Esophagus muscularis mucosa (tissue), 4 donors: ENCODE data around the gene PID1. TPM values are rescaled to one million over a fixed set of nuclear protein-coding genes. Genes with fewer than 3 reads are reported as not detected.

ENCODE experiments used
- DNase-seq: peaks from one replicate; pipeline ENCODE4 v3.0.0-alpha.2; 2017; ENCODE audit errors: extremely low spot score
- H3K27ac ChIP-seq, 4 donors: fragments of 200-600 bp; sonication (generic); replicated peaks in 1 of 4; 1 replicate in 3 of 4; 2 replicates in 1 of 4; pipeline ENCODE4 v1.5.1; 2016 to 2019; ENCODE audit warnings: mild to moderate bottlenecking in 1 of 4
- H3K27me3 ChIP-seq, 4 donors: fragments of 200-600 bp; sonication (generic); one replicate each; pipeline versions ENCODE4 v1.5.1 to v1.6.0; 2016 to 2019
- H3K36me3 ChIP-seq, 4 donors: fragments of 200-600 bp; sonication (generic); one replicate each; pipeline ENCODE4 v1.5.1; 2016 to 2019
- H3K4me1 ChIP-seq, 4 donors: fragments of 200-600 bp; sonication (generic); one replicate each; pipeline ENCODE4 v1.5.1; 2016 to 2019
- H3K4me3 ChIP-seq, 4 donors: fragments of 200-600 bp; sonication (generic); 1 replicate in 2 of 4; 2 replicates in 2 of 4; pipeline ENCODE4 v1.5.1; 2016 to 2019; ENCODE audit warnings: mild to moderate bottlenecking in 4 of 4, moderate library complexity in 1 of 4
- H3K9me3 ChIP-seq, 4 donors: fragments of 200-600 bp; sonication (generic); 1 replicate in 3 of 4; 2 replicates in 1 of 4; pipeline ENCODE4 v1.5.1; 2016 to 2019
- EP300 ChIP-seq: sonication (generic); formaldehyde crosslinking; IDR thresholded peaks from one replicate; pipeline ENCODE4 v1.6.1; 2017; ENCODE audit warnings: antibody characterized with exemption
- POLR2A ChIP-seq: fragments of 450-650 bp; IDR thresholded peaks from one replicate; pipeline ENCODE4 v1.6.1; 2017; ENCODE audit warnings: antibody characterized with exemption, moderate library complexity, mild to moderate bottlenecking, low read depth
- POLR2AphosphoS5 ChIP-seq, 2 donors: sonication (generic); formaldehyde crosslinking; IDR thresholded peaks; one replicate each; pipeline ENCODE4 v1.6.1; 2017; ENCODE audit warnings: antibody characterized with exemption in 2 of 2
- WGBS: methylation state at CpG from one replicate; pipeline ENCODE4 v1.1.5; 2018; 5-methylcytosine and 5-hydroxymethylcytosine counted together
- intact Hi-C: fragments of 100-400 bp; cut with DNase I; formaldehyde crosslinking; loops from one replicate; pipeline ENCODE4 v1.15.1; 2023
- small RNA-seq, 3 donors: library from RNA; depleted of rRNA; stranded (forward); fragments of <200 nt; gene quantifications; one replicate each; pipeline ENCODE3, GENCODE V24; 2016
- total RNA-seq, 4 donors: library from RNA; depleted of rRNA; stranded (reverse); fragments of >200 nt; gene quantifications; one replicate each; pipeline versions ENCODE4 v1.1.0 to v1.2.1, GENCODE V29; 2016
- TF ChIP-seq, protein P1 (sequence below), 3 experiments: fragments of 200-600 bp in 2 of 3; fragments of 450-650 bp in 1 of 3; sonication (generic) in 2 of 3; IDR thresholded peaks; one replicate each; pipeline ENCODE4 v1.5.1; 2017 to 2019; ENCODE audit warnings: antibody characterized with exemption in 3 of 3, mild to moderate bottlenecking in 2 of 3, moderate library complexity in 1 of 3

Gene PID1
- total RNA-seq, 4 donors from 2014 or later: 48.2 to 68.7 (median 55.4) TPM

DNA sequence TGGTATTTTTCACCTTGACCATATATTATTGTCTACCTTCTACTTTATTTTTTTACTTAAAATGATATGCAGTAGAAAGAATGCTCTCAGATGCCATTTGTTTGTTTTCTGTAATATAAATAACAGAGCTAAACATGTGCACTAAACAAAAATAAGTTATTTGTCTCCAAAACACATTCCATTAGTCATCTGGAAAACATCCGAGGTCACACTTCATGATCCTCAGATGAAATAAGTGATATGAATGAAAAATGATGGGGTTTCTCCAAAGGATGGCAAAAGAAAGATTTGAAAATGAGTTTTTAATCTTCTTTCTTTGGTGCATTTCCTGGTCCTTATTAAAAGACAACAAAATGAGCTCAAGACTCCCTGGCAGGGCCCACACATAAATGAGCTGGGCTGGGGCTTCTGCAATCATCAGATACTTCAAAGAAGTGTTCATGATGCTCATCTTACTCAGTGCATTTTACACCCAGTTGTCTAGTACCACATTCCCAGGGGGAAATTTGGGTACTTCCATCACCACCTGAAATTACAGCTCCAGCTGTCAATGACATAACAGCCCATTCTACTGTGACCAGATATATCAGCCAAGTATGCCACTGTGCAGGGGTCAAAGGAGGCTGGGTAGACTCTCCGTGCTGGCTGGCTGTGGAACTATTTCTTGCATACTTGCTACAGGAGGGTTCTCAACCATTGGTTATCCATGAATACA lies 283.5 kb downstream of the PID1 start:
- Histone ChIP-seq H3K36me3 (no peaks in the 10 kb centered on the region), H3K4me1 (no peaks in the 10 kb centered on the region), H3K9me3 (no peaks in the 10 kb centered on the region), H3K4me3 (no peak overlapping the region), H3K27me3 (no peaks in the 10 kb centered on the region), H3K27ac (no peak overlapping the region)
- WGBS: 74% methylated on average over 2 of the region's 2 CpGs
- TF ChIP-seq POLR2A (no peak), EP300 (no peak), POLR2AphosphoS5 (IDR thresholded peaks at IDR 0.05) (no peak)
- TF ChIP-seq, protein P1, sequence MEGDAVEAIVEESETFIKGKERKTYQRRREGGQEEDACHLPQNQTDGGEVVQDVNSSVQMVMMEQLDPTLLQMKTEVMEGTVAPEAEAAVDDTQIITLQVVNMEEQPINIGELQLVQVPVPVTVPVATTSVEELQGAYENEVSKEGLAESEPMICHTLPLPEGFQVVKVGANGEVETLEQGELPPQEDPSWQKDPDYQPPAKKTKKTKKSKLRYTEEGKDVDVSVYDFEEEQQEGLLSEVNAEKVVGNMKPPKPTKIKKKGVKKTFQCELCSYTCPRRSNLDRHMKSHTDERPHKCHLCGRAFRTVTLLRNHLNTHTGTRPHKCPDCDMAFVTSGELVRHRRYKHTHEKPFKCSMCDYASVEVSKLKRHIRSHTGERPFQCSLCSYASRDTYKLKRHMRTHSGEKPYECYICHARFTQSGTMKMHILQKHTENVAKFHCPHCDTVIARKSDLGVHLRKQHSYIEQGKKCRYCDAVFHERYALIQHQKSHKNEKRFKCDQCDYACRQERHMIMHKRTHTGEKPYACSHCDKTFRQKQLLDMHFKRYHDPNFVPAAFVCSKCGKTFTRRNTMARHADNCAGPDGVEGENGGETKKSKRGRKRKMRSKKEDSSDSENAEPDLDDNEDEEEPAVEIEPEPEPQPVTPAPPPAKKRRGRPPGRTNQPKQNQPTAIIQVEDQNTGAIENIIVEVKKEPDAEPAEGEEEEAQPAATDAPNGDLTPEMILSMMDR (IDR thresholded peaks at IDR 0.05): no peak
- intact Hi-C loops: no loop called here
- DNase-seq: no peak

DNA sequence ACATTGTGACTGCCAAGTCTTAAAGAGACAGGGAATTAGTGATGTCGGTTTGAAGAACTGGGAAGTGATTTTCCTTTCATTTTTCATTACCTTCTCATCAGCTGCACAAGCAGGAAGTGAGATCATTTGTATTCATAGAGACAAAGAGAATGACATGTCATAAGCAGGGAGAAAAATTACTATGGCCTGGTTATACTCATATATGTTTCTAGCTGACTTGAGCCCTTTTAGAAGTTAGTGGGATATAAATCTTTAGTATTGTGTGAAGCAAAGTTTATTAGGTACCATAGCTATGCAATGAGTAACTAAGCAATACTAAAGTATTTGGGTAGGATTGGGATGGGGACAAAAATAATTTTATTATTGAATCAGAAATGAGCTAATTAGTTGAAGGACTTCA lies 284.1 kb downstream of the PID1 start:
- TF ChIP-seq, protein P1 (IDR thresholded peaks at IDR 0.05): no peak
- TF ChIP-seq EP300 (no peak), POLR2AphosphoS5 (IDR thresholded peaks at IDR 0.05) (no peak)
- H3K36me3 ChIP-seq: no peaks in the 10 kb centered on the region
- H3K27me3 ChIP-seq: no peaks in the 10 kb centered on the region
- no peak overlapping the region for H3K27ac ChIP-seq
- no peaks in the 10 kb centered on the region for H3K9me3 ChIP-seq
- H3K4me3 ChIP-seq: no peak overlapping the region
- intact Hi-C loops: no loop called here
- 13% methylated on average over 1 of the region's 1 CpG for WGBS
- no peak for DNase-seq
- no peaks in the 10 kb centered on the region for H3K4me1 ChIP-seq

DNA sequence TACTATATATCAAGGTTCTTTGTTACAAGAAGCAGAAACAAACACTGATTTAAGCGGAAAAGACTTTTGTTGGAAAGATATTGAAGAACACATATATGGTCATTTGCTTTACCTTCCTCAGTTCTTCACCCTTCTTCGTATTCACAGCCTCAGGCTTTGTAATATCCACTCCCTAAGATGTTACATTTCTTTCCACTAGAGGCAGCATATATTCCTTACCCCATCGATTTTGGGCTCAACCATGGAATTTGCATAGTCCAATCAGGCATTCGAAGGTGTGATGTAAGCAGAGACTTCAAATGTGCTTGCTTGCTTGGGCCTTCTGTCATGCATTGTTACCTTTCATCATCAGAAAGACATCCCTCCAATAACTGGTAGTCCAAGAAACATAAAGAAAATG lies 287.4 kb downstream of the PID1 start:
- WGBS: 90% methylated on average over 4 of the region's 4 CpGs
- Histone ChIP-seq H3K27me3 (no peaks in the 10 kb centered on the region), H3K27ac (no peak overlapping the region), H3K36me3 (no peaks in the 10 kb centered on the region), H3K9me3 (peaks cover 0 to 12% (median 0%) of the 10 kb centered on the region in 4 donors), H3K4me1 (no peaks in the 10 kb centered on the region), H3K4me3 (no peak overlapping the region)
- intact Hi-C loops: no loop called here
- TF ChIP-seq, protein P1 (IDR thresholded peaks at IDR 0.05): no peak
- TF ChIP-seq POLR2A (no peak), EP300 (no peak), POLR2AphosphoS5 (IDR thresholded peaks at IDR 0.05) (no peak)
- no peak for DNase-seq

DNA sequence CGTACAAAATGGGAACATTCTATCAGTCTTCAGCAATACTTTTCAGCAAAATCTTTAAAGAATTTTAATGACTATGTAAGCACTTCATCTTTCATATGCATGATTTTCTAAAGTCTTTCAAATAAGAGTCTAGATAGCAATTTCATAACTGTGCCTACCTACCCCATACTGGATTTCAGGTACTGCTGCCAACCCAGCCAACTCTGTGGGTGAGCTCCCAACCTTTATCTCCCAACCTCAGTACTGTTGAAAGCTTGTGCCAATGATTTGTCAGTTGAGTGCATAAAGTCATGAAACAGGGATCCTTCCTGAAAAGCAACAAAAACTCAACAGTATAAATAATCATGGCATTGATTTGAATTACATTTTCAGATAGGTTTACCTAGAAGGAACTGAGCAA lies 296.9 kb downstream of the PID1 start:
- no peak for TF ChIP-seq EP300
- TF ChIP-seq POLR2A: no peak
- TF ChIP-seq, protein P1 (IDR thresholded peaks at IDR 0.05): no peak
- no peak for TF ChIP-seq POLR2AphosphoS5 (IDR thresholded peaks at IDR 0.05)
- no peaks in the 10 kb centered on the region for H3K36me3 ChIP-seq
- intact Hi-C loops: no loop called here
- no peak overlapping the region for H3K4me3 ChIP-seq
- no peaks in the 10 kb centered on the region for H3K9me3 ChIP-seq
- H3K27ac ChIP-seq: no peak overlapping the region
- no peaks in the 10 kb centered on the region for H3K4me1 ChIP-seq
- WGBS: 39% methylated on average over 1 of the region's 1 CpG
- H3K27me3 ChIP-seq: no peaks in the 10 kb centered on the region
- no peak for DNase-seq

Small RNA genes lying within 50 kb of the gene (small RNA-seq; reads per million reads assigned to genes)
- gene RN7SKP283: 0 reads per million in 3 donors
